Nephron (organoid): ENCODE results near the gene CDC25A.

Experiments
- H3K27ac Mint-ChIP-seq, 3 experiments: 2 replicates each; pipeline ENCODE4 v1.8.0; 2020; ENCODE audit warnings: mixed read lengths in 3 of 3, mild to moderate bottlenecking in 2 of 3, moderate library complexity in 1 of 3
- H3K27me3 Mint-ChIP-seq: 2 replicates; pipeline ENCODE4 v1.8.0; 2021; ENCODE audit warnings: low read depth, mild to moderate bottlenecking, moderate library complexity, mixed read lengths
- H3K36me3 Mint-ChIP-seq: 2 replicates; pipeline ENCODE4 v1.8.0; 2020; ENCODE audit warnings: low read depth, mixed read lengths
- H3K4me1 Mint-ChIP-seq: 2 replicates; pipeline ENCODE4 v1.8.0; 2020; ENCODE audit warnings: mixed read lengths
- H3K4me3 Mint-ChIP-seq, 3 experiments: 2 replicates each; pipeline ENCODE4 v1.8.0; 2020; ENCODE audit warnings: mild to moderate bottlenecking in 3 of 3, mixed read lengths in 3 of 3, moderate library complexity in 2 of 3
- H3K9me3 Mint-ChIP-seq: 2 replicates; pipeline ENCODE4 v1.8.0; 2020; ENCODE audit warnings: mixed read lengths
- TF ChIP-seq, protein P1 (sequence below), 3 experiments: fragments of 200-600 bp; sonication (generic); IDR thresholded peaks; one replicate each; pipeline ENCODE4 v1.5.0; 2021; ENCODE audit warnings: antibody characterized with exemption in 3 of 3; ENCODE audit not compliant: unreplicated experiment in 3 of 3

CDC25A gene

DNA sequence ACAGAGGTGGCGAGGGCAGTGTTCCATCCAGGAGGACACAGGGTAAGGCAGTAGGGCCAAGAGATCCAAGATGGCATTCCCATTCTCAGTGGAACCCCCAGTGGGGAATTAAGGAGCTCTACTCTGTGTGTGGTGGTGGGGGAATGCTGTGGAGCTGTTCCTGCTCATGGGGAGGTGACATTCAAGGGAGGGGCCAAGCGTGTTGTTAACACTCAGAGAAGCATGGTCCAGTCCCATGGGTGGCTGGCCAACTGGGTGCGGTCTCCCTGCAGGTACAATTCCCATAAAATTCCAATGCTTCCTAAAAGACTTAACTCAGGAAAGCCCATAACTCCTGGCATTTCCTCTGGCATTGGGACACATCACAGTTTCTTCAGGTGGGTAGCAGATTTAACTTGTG is 37.4 kb upstream of the CDC25A start:
- Mint-ChIP-seq H3K9me3 (no peaks in the 10 kb centered on the region), H3K36me3 (no peaks in the 10 kb centered on the region), H3K4me3 (no peak overlapping the region), H3K27me3 (peaks cover 14% of the 10 kb centered on the region), H3K27ac (no peak overlapping the region), H3K4me1 (no peaks in the 10 kb centered on the region)
- TF ChIP-seq, protein P1, sequence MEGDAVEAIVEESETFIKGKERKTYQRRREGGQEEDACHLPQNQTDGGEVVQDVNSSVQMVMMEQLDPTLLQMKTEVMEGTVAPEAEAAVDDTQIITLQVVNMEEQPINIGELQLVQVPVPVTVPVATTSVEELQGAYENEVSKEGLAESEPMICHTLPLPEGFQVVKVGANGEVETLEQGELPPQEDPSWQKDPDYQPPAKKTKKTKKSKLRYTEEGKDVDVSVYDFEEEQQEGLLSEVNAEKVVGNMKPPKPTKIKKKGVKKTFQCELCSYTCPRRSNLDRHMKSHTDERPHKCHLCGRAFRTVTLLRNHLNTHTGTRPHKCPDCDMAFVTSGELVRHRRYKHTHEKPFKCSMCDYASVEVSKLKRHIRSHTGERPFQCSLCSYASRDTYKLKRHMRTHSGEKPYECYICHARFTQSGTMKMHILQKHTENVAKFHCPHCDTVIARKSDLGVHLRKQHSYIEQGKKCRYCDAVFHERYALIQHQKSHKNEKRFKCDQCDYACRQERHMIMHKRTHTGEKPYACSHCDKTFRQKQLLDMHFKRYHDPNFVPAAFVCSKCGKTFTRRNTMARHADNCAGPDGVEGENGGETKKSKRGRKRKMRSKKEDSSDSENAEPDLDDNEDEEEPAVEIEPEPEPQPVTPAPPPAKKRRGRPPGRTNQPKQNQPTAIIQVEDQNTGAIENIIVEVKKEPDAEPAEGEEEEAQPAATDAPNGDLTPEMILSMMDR (IDR thresholded peaks at IDR 0.05; ENCODE audit: unreplicated experiment in 3 of 3): no peak

DNA sequence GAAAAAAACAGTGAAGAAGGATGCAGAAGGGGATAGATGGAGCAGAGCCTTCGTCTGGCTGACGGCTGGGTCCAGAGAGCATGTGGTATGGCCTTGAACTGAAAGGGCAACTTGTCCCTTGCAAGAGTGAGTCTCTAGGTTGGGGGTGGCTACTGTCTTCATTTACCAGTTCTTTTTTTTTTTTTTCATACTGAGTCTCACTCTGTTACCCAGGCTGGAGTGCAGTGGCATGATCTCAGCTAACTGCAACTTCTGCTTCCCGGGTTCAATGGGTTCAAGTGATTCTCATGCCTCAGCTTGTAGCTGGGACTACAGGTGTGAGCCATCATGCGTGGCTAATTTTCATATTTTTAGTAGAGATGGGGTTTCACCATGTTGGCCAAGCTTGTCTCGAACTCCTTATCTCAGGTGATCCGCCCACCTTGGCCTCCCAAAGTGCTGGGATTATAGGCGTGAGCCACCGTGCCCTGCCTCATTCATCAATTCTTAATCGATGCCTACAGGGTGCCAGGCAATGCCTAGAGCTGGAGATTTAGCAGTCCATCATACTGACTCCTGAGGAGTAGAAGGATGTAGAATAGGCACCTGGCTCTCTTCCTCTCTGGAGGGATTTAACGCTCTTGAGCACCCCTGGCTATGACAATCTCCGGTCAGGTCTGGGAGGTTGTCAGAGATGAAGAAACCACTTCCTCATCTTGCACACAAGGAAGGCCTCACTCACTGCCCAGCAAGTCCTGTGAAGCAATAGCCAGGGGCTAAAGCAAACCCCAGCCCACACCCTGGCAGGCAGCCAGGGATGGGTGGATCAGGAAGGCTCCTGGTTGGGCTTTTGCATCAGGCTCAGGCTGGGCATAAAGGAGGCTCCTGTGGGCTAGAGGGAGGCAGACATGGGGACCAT is 34.6 kb upstream of the CDC25A start, which contains the start of gene CAMP:
Gene CAMP, plus strand, starts transcription at position 880 of the 898 bp plus-strand sequence. Its CDS starts 17 bp downstream, at position 897.
- H3K4me1 Mint-ChIP-seq: no peaks in the 10 kb centered on the region
- H3K36me3 Mint-ChIP-seq: no peaks in the 10 kb centered on the region
- no peaks in the 10 kb centered on the region for H3K9me3 Mint-ChIP-seq
- TF ChIP-seq, protein P1 (IDR thresholded peaks at IDR 0.05; ENCODE audit: unreplicated experiment in 3 of 3): no peak
- H3K27ac Mint-ChIP-seq: no peak within 1 kb of the TSS
- no peak within 1 kb of the TSS for H3K4me3 Mint-ChIP-seq
- H3K27me3 Mint-ChIP-seq: peaks cover 15% of the 10 kb centered on the region

GRCh38 chr3:48220746-48221145 is 32.5 kb upstream of the CDC25A start:
- TF ChIP-seq, protein P1 (IDR thresholded peaks at IDR 0.05; ENCODE audit: unreplicated experiment in 3 of 3): no peak
- Mint-ChIP-seq H3K36me3 (no peaks in the 10 kb centered on the region), H3K9me3 (no peaks in the 10 kb centered on the region), H3K27ac (no peak overlapping the region), H3K27me3 (peaks cover 21% of the 10 kb centered on the region), H3K4me3 (no peak overlapping the region), H3K4me1 (peaks cover 5% of the 10 kb centered on the region)

DNA sequence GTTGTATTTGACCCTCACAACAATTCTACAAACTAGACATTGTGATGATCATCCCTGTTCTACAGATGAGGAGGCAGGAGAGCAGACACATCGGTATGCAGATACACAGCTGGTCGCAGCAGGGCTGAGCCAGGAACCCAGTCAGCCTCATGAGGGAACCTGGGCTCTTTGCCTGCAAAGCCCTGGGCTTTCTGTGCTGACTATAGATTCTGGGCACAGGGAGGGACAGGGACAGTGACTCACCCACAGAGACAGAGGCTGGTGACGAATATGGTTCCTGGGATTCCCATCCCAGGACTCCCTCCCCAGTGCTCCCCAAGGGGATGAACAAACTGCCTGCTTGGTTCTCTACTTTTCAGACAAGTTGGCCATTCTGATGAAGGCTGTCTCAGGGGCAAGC is 31.3 kb upstream of the CDC25A start:
- Mint-ChIP-seq H3K36me3 (no peaks in the 10 kb centered on the region), H3K27me3 (peaks cover 20% of the 10 kb centered on the region), H3K27ac (no peak overlapping the region), H3K9me3 (no peaks in the 10 kb centered on the region), H3K4me1 (peaks cover 7% of the 10 kb centered on the region), H3K4me3 (no peak overlapping the region)
- TF ChIP-seq, protein P1 (IDR thresholded peaks at IDR 0.05; ENCODE audit: unreplicated experiment in 3 of 3): no peak

- Mint-ChIP-seq H3K36me3 (no peaks in the 10 kb centered on the region), H3K27me3 (peaks cover 14% of the 10 kb centered on the region), H3K9me3 (no peaks in the 10 kb centered on the region), H3K4me1 (peaks cover 7% of the 10 kb centered on the region), H3K4me3 (no peak overlapping the region), H3K27ac (no peak overlapping the region)
- TF ChIP-seq, protein P1 (IDR thresholded peaks at IDR 0.05; ENCODE audit: unreplicated experiment in 3 of 3): no peak
Observed at GRCh38 chr3:48218537-48218936, 30.3 kb upstream of the CDC25A start.

DNA sequence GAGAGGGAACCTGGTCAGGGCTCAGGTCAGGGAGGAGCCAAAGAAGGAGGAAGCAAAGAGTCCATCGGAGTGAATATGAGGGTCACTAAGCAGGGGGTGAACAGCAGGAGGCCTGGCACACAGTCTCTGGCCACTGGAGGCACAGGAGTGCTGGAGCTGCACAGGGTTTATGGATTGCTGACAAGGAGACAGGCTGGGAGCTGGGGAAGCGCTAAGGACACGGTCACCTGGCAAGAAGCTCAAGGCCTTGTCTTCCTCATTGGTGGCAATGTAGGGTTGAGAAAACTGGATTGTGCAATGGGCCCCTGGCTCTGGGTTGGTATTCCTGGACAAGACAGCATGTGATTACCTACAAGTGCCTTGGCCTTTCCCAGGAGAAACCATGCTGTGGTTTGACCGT is 29.2 kb upstream of the CDC25A start:
- no peak overlapping the region for H3K4me3 Mint-ChIP-seq
- H3K4me1 Mint-ChIP-seq: peaks cover 7% of the 10 kb centered on the region
- TF ChIP-seq, protein P1 (IDR thresholded peaks at IDR 0.05; ENCODE audit: unreplicated experiment in 3 of 3): no peak
- no peaks in the 10 kb centered on the region for H3K9me3 Mint-ChIP-seq
- no peaks in the 10 kb centered on the region for H3K36me3 Mint-ChIP-seq
- no peak overlapping the region for H3K27ac Mint-ChIP-seq
- peaks cover 13% of the 10 kb centered on the region for H3K27me3 Mint-ChIP-seq
